Fibroblast of the aortic adventitia (primary cell): ENCODE results near the gene CELF1. TPM values are rescaled to one million over a fixed set of nuclear protein-coding genes. Genes with fewer than 3 reads are reported as not detected.

Experiments
- DNase-seq: peaks from one replicate; pipeline ENCODE4 v3.0.0-alpha.2; 2010; ENCODE audit warnings: low read depth
- H3K4me3 ChIP-seq: 2 replicates; pipeline ENCODE4 v1.5.1; 2011; ENCODE audit warnings: low read depth, mild to moderate bottlenecking, control low read depth, low read length, moderate library complexity
- CTCF ChIP-seq: IDR thresholded peaks from 2 replicates; pipeline ENCODE4 v1.5.1; 2011; ENCODE audit warnings: mild to moderate bottlenecking, low read length, control low read depth, inconsistent platforms; ENCODE audit not compliant: insufficient read depth
- total RNA-seq: library from RNA; depleted of rRNA; stranded (reverse); fragments of >200 nt; gene quantifications from 2 replicates; pipeline ENCODE4 v1.2.3, GENCODE V29; 2012; ENCODE audit warnings: low replicate concordance

CELF1 gene
- total RNA-seq, 1 donor, result 103 TPM

GRCh38 chr11:47467357-47467756, 85.6 kb downstream of the CELF1 start:
- no peak for TF ChIP-seq CTCF

GRCh38 chr11:47466701-47467250, 86.2 kb downstream of the CELF1 start:
- DNase-seq, result peak; percentile 65
- peak overlapping the region; percentile 37 for H3K4me3 ChIP-seq
- TF ChIP-seq CTCF, result no peak

More at GRCh38 chr11:47467357-47467756, 85.6 kb downstream of the CELF1 start:
- DNase-seq, result no peak
- no peak overlapping the region for H3K4me3 ChIP-seq

GRCh38 chr11:47466201-47466600, 86.7 kb downstream of the CELF1 start:
- no peak overlapping the region for H3K4me3 ChIP-seq
- peak; percentile 83 for DNase-seq
- TF ChIP-seq CTCF, result no peak

GRCh38 chr11:47464483-47464882, 88.4 kb downstream of the CELF1 start:
- H3K4me3 ChIP-seq, result no peak overlapping the region
- DNase-seq, result no peak
- no peak for TF ChIP-seq CTCF

- no peak for DNase-seq
- no peak for TF ChIP-seq CTCF
- H3K4me3 ChIP-seq, result no peak overlapping the region
Measured at GRCh38 chr11:47461876-47462275, 91.1 kb downstream of the CELF1 start.

- no peak for TF ChIP-seq CTCF
- H3K4me3 ChIP-seq, result no peak overlapping the region
- DNase-seq, result no peak
Measured at GRCh38 chr11:47460571-47461235, 92.2 kb downstream of the CELF1 start.
